HCT116 (cell line): Measurements from ENCODE around the gene RACGAP1. TPM values are rescaled to one million over a fixed set of nuclear protein-coding genes. Genes with fewer than 3 reads are reported as not detected.

Experiments used
- CBX3 ChIP-seq: IDR thresholded peaks from 2 replicates; pipeline ENCODE4 v1.6.1; 2012; ENCODE audit warnings: low read depth
- ELF1 ChIP-seq: IDR thresholded peaks from 2 replicates; pipeline ENCODE4 v1.6.1; 2012; ENCODE audit warnings: low read depth, borderline replicate concordance
- FOSL1 ChIP-seq: IDR thresholded peaks from 2 replicates; pipeline ENCODE4 v1.6.1; 2012; ENCODE audit warnings: low read depth
- POLR2AphosphoS5 ChIP-seq: IDR thresholded peaks from 2 replicates; pipeline ENCODE4 v1.6.1; 2011; ENCODE audit warnings: mild to moderate bottlenecking, low read depth, low read length, moderate library complexity
- REST ChIP-seq: IDR thresholded peaks from 2 replicates; pipeline ENCODE4 v1.6.1; 2012; ENCODE audit warnings: low read depth
- SIN3A ChIP-seq: IDR thresholded peaks from 2 replicates; pipeline ENCODE4 v1.6.1; 2012; ENCODE audit warnings: low read depth
- SRF ChIP-seq: IDR thresholded peaks from 2 replicates; pipeline ENCODE4 v1.6.1; 2012; ENCODE audit warnings: low read depth
- TCF7L2 ChIP-seq: IDR thresholded peaks from 2 replicates; pipeline ENCODE4 v1.7.0; 2011; ENCODE audit warnings: borderline replicate concordance, inconsistent platforms; ENCODE audit not compliant: insufficient read depth, insufficient read length; ENCODE audit errors: extremely low read depth
- ZNF274 ChIP-seq: fragments of 200-500 bp; sonication (Bioruptor generic); IDR thresholded peaks from 2 replicates; pipeline ENCODE4 v1.6.1; 2014; ENCODE audit warnings: mild to moderate bottlenecking, low read depth, low read length, inconsistent platforms
- total RNA-seq: library from RNA; stranded (reverse); gene quantifications from one replicate; pipeline ENCODE4 v1.2.1, GENCODE V29; 2021; ENCODE audit not compliant: unreplicated experiment
- TF ChIP-seq, protein P1 (sequence below), 3 experiments: fragments of 200-600 bp in 1 of 3; sonication (generic) in 1 of 3; IDR thresholded peaks in 2 of 3; conservative IDR thresholded peaks in 1 of 3; 2 replicates each; pipeline ENCODE4 v1.5.1; 2012 to 2017; ENCODE audit warnings: low read depth in 2 of 3, low read length in 2 of 3, antibody characterized with exemption in 1 of 3, borderline replicate concordance in 1 of 3, control low read depth in 1 of 3, mild to moderate bottlenecking in 1 of 3, mixed read lengths in 1 of 3, mixed run types in 1 of 3, moderate library complexity in 1 of 3; ENCODE audit not compliant: insufficient read depth in 1 of 3

Gene RACGAP1
- total RNA-seq, 1 experiment from 2014 or later, result 147 TPM

DNA sequence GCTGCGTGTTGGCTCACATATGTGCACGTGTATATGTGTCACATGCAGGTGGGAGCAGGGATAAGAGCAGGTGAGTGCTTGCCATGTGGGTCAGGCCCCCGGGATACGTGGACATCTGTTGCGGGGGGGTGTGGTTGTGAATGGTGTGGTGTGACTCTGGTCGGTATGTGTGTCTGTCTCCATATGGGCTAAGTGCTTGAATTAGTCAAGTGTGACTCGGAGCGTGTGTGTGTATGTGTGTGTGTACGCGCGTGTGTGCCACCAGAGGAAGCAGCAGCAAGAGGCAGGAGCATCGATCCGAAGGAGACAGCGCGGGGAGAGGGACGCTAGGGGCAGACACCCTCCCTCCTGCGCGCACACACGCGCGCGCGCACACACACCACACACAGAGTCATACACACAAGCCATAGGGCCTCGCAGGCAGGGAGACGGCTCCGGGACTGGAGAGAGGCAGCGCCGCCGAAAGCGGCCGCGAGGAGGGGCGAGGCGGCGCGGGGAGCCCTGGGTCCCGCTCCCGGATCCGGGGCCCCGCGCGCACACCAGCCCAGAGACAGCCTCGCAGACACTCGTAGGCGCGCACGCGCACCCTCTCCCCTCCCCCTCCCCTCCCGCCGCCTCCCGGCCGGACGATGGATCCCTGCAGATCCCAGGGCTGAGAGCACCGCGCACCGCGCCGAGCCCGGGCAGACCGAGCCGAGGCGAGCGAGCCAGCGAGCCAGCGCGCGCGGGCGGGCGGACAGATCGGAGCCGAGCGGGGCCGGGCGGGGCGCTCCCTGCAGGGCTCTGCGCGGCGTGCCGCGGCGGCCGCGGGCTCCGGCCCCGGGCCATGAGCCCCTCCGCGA, 31.9 kb upstream of the RACGAP1 start, which contains the start of gene ASIC1 (continued):
- TF ChIP-seq REST, result no peak
- no peak for TF ChIP-seq ZNF274
- TF ChIP-seq TCF7L2, result no peak
- TF ChIP-seq POLR2AphosphoS5, result peak; percentile 55; the same call in 1 of the 2 replicates
- no peak for TF ChIP-seq FOSL1
- TF ChIP-seq, protein P1, sequence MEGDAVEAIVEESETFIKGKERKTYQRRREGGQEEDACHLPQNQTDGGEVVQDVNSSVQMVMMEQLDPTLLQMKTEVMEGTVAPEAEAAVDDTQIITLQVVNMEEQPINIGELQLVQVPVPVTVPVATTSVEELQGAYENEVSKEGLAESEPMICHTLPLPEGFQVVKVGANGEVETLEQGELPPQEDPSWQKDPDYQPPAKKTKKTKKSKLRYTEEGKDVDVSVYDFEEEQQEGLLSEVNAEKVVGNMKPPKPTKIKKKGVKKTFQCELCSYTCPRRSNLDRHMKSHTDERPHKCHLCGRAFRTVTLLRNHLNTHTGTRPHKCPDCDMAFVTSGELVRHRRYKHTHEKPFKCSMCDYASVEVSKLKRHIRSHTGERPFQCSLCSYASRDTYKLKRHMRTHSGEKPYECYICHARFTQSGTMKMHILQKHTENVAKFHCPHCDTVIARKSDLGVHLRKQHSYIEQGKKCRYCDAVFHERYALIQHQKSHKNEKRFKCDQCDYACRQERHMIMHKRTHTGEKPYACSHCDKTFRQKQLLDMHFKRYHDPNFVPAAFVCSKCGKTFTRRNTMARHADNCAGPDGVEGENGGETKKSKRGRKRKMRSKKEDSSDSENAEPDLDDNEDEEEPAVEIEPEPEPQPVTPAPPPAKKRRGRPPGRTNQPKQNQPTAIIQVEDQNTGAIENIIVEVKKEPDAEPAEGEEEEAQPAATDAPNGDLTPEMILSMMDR (IDR thresholded peaks at IDR 0.05 in 2 of 3, conservative IDR thresholded peaks at IDR 0.05 in 1 of 3; ENCODE audit: borderline replicate concordance in 1 of 3, insufficient read depth in 1 of 3, low read depth in 2 of 3, low read length in 2 of 3), result no peak
- TF ChIP-seq CBX3, result no peak
- TF ChIP-seq SIN3A, result no peak
- TF ChIP-seq SRF, result no peak
- TF ChIP-seq ELF1, result no peak
